ENCODE data around the gene CDH12. TPM values are rescaled to one million over a fixed set of nuclear protein-coding genes. Genes with fewer than 3 reads are reported as not detected.

The CDH12 gene
- total RNA-seq, 4 donors from 2014 or later, result 0.19 to 0.91 (median 0.47) TPM

DNA sequence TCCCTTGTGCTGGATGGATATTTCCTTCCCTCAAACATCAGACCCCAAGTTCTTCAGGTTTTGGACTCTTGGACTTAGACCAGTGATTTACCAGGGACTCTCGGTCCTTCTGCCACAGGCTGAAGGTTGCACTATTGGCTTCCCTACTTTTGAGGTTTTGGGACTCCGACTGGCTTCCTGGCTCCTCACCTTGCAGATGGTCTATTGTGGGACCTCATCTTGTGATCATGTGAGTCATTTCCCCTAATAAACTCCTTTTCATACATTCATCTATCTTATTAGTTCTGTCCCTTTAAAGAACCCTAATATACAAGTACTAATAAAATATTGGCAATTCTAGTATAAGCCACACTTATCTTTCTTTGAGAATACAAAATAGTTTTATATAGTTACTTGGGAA lies 1078.9 kb downstream of the CDH12 start:
- no peak for DNase-seq (ENCODE audit: low spot score in 2 of 2)
- WGBS, 2 donors, result 54 to 82% methylated on average over 2 of the region's 2 CpGs
- intact Hi-C loops (cut with DNase I; ENCODE audit: low total_unique reads), result no loop called here
- no peak overlapping the region for H3K4me3 ChIP-seq (ENCODE audit: low read depth, poor library complexity, severe bottlenecking)
- TF ChIP-seq CTCF (IDR thresholded peaks at IDR 0.05) (no peak), POLR2A (IDR thresholded peaks at IDR 0.05) (no peak)

- 55 to 63% methylated on average over 3 of the region's 3 CpGs for WGBS, 2 donors
- intact Hi-C loops (cut with DNase I; ENCODE audit: low total_unique reads), result no loop called here
- TF ChIP-seq POLR2A (IDR thresholded peaks at IDR 0.05) (no peak), CTCF (IDR thresholded peaks at IDR 0.05) (no peak)
- H3K4me3 ChIP-seq (ENCODE audit: low read depth, poor library complexity, severe bottlenecking), result no peak overlapping the region
- DNase-seq (ENCODE audit: low spot score in 2 of 2), result no peak
These were observed 1079.7 kb downstream of the CDH12 start for GRCh38 chr5:21773456-21773855.

DNA sequence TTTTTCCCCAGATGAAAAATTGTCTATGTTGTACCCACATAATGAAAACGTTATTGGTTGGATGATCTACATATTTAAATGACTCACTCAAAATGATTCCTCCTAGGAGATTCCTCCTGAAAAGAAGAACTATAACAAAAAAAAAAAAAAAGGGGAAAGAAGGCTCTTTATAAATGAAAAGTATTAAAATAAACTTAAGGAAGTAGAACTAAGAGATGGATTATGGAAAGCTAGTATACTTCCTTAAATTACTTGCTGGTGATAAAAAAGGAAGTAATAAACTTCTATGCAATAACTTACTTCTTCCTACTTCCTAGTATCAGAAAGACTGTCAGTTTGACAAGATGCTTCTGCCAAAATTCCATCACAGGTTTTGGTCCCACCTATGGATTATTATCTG lies 1087.7 kb downstream of the CDH12 start:
- no peak for TF ChIP-seq CTCF (IDR thresholded peaks at IDR 0.05)
- WGBS, 2 donors, result 10 to 11% methylated on average over 1 of the region's 1 CpG
- DNase-seq (ENCODE audit: low spot score in 2 of 2), result no peak
- intact Hi-C loops (cut with DNase I; ENCODE audit: low total_unique reads), result no loop called here
- no peak overlapping the region for H3K4me3 ChIP-seq (ENCODE audit: low read depth, poor library complexity, severe bottlenecking)

GRCh38 chr5:21739096-21739495 lies 1114.0 kb downstream of the CDH12 start:
- no peak for TF ChIP-seq POLR2A (IDR thresholded peaks at IDR 0.05)
- no peak for TF ChIP-seq CTCF (IDR thresholded peaks at IDR 0.05)
- intact Hi-C loops (cut with DNase I; ENCODE audit: low total_unique reads), result no loop called here
- no peak overlapping the region for H3K4me3 ChIP-seq (ENCODE audit: low read depth, poor library complexity, severe bottlenecking)
- no peak for DNase-seq (ENCODE audit: low spot score in 2 of 2)

GRCh38 chr5:21723500-21723899 lies 1129.6 kb downstream of the CDH12 start:
- H3K4me3 ChIP-seq (ENCODE audit: low read depth, poor library complexity, severe bottlenecking), result no peak overlapping the region
- WGBS, 2 donors, result 51 to 76% methylated on average over 2 of the region's 2 CpGs
- TF ChIP-seq CTCF (IDR thresholded peaks at IDR 0.05) (no peak), POLR2A (IDR thresholded peaks at IDR 0.05) (no peak)
- no peak for DNase-seq (ENCODE audit: low spot score in 2 of 2)
- intact Hi-C loops (cut with DNase I; ENCODE audit: low total_unique reads), result no loop called here

GRCh38 chr5:21711866-21712758 lies 1141.0 kb downstream of the CDH12 start:
- 46 to 49% methylated on average over 3 of the region's 3 CpGs for WGBS, 2 donors
- TF ChIP-seq POLR2A (IDR thresholded peaks at IDR 0.05) (no peak), CTCF (IDR thresholded peaks at IDR 0.05) (no peak)
- H3K4me3 ChIP-seq (ENCODE audit: low read depth, poor library complexity, severe bottlenecking), result no peak overlapping the region
- intact Hi-C loops (cut with DNase I; ENCODE audit: low total_unique reads), result no loop called here
- DNase-seq (ENCODE audit: low spot score in 2 of 2), result no peak

Measured in lower leg skin (tissue), 4 donors.